ENCODE measurements around the gene TMED9. TPM values are rescaled to one million over a fixed set of nuclear protein-coding genes. Genes with fewer than 3 reads are reported as not detected.

TMED9 gene
- total RNA-seq, 1 experiment from 2014 or later, result 156 TPM

DNA sequence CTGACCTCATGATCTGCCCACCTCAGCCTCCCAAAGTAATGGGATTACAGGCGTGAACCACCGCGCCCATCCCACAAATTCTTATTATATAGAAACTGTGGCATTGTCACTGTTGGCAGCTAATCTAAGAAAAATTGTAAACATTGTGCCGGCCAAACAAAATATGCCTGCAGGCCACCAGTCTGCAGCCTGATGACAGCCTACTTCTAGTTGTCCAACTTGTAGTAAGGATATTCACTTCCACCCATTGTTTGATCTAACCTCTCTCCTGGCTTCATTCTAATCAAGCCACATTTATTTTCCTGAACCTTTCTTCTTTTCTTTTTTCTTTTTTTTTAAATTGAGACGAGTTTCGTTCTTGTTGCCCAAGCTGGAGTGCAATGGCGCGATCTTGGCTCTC is 13.7 kb upstream of the TMED9 start:
- Histone ChIP-seq H4K8ac (replicated peaks; ENCODE audit: insufficient read length, low read depth, low read length) (no peak overlapping the region), H3K79me2 (ENCODE audit: insufficient read depth, low read length) (no peaks in the 10 kb centered on the region), H3K79me1 (ENCODE audit: insufficient read depth, low read depth, low read length, poor library complexity, severe bottlenecking) (no peaks in the 10 kb centered on the region), H3K23ac (ENCODE audit: insufficient read length, low read depth, low read length) (no peak overlapping the region), H3K4me1 (ENCODE audit: insufficient read depth, low read length) (peaks cover 2% of the 10 kb centered on the region; the same call in 1 of the 2 replicates), H4K5ac (ENCODE audit: insufficient read length, low read depth, low read length) (no peak overlapping the region), H3K23me2 (ENCODE audit: insufficient read length, low read depth, low read length, poor library complexity, severe bottlenecking) (no peaks in the 10 kb centered on the region), H2BK5ac (ENCODE audit: insufficient read length, low read length) (no peak overlapping the region), H3K14ac (ENCODE audit: insufficient read depth, low read length) (no peak overlapping the region), H3K27me3 (ENCODE audit: insufficient read depth, low read length) (no peaks in the 10 kb centered on the region; the same call in 1 of the 2 replicates), H3K9ac (ENCODE audit: extremely low read depth, insufficient read length, low read length) (no peak overlapping the region), H3K4ac (ENCODE audit: low read depth, low read length) (no peak overlapping the region), H3K27ac (ENCODE audit: insufficient read length, low read depth, low read length) (no peak overlapping the region), H2AK5ac (ENCODE audit: insufficient read length, low read length) (no peak overlapping the region), H2BK20ac (ENCODE audit: low read depth, low read length, poor library complexity, severe bottlenecking) (no peak overlapping the region), H3K4me2 (ENCODE audit: insufficient read depth, insufficient read length, low read length) (no peak overlapping the region), H3K18ac (ENCODE audit: insufficient read length, low read depth, low read length) (no peak overlapping the region), H3T11ph (ENCODE audit: low read length) (no peak overlapping the region), H3K56ac (ENCODE audit: insufficient read length, low read depth, low read length) (no peak overlapping the region), H2AFZ (ENCODE audit: low read length) (no peak overlapping the region), H4K91ac (ENCODE audit: insufficient read length, low read depth, low read length) (no peak overlapping the region), H4K20me1 (ENCODE audit: control insufficient read depth, insufficient read depth, insufficient read length) (no peaks in the 10 kb centered on the region), H2BK120ac (ENCODE audit: low read depth, low read length, poor library complexity, severe bottlenecking) (no peak overlapping the region), H3K9me3 (ENCODE audit: control insufficient read depth, low read depth, low read length) (no peaks in the 10 kb centered on the region), H2BK12ac (ENCODE audit: insufficient read length, low read depth, low read length) (no peak overlapping the region), H2BK15ac (ENCODE audit: low read depth, low read length) (no peak overlapping the region)
- DNase-seq, result no peak
- no CpG with 5 or more reads among the region's 8 CpGs for WGBS (ENCODE audit: extremely low coverage, insufficient read length, low lambda C conversion rate)
- Mint-ChIP-seq H3K4me1 (peaks cover 0 to 6% of the 10 kb centered on the region in 2 experiments; a peak in 2 of 4 replicates), H3K9me3 (no peaks in the 10 kb centered on the region; a peak in 1 of 5 replicates), H3K36me3 (ENCODE audit: insufficient read depth in 1 of 3, low read depth in 3 of 3) (no peaks in the 10 kb centered on the region), H3K4me3 (no peak overlapping the region), H3K27me3 (ENCODE audit: low read depth) (peaks cover 21% of the 10 kb centered on the region), H3K27ac (no peak overlapping the region)
- TF ChIP-seq, protein P1, sequence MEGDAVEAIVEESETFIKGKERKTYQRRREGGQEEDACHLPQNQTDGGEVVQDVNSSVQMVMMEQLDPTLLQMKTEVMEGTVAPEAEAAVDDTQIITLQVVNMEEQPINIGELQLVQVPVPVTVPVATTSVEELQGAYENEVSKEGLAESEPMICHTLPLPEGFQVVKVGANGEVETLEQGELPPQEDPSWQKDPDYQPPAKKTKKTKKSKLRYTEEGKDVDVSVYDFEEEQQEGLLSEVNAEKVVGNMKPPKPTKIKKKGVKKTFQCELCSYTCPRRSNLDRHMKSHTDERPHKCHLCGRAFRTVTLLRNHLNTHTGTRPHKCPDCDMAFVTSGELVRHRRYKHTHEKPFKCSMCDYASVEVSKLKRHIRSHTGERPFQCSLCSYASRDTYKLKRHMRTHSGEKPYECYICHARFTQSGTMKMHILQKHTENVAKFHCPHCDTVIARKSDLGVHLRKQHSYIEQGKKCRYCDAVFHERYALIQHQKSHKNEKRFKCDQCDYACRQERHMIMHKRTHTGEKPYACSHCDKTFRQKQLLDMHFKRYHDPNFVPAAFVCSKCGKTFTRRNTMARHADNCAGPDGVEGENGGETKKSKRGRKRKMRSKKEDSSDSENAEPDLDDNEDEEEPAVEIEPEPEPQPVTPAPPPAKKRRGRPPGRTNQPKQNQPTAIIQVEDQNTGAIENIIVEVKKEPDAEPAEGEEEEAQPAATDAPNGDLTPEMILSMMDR (conservative IDR thresholded peaks at IDR 0.05), result no peak
